GM12873 (cell line): ENCODE measurements around the gene TMOD2.

Experiments used
- TF ChIP-seq, protein P1 (sequence below): IDR thresholded peaks from 2 replicates; pipeline ENCODE4 v1.5.1; 2012; ENCODE audit warnings: low read depth, mild to moderate bottlenecking, moderate library complexity, low read length, control low read depth; ENCODE audit not compliant: insufficient read depth; ENCODE audit errors: missing control alignments

The TMOD2 gene

DNA sequence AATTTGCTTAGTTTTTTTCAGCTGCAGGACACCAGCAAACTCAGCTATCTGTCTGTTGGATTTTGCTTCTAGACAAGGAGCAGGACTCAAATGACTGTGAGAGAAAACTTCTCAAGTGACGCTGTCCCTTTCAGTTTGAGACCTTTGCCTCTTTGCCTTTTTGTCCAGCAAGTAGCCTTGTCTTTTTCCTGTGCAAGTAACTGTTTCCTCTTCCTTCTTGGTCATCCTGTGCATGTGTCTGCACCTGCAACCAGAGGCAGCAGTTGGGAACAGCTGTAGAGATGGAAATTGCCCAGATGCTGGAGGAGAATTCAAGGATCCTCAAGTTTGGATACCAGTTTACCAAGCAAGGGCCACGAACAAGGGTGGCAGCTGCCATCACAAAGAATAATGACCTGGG, 54.7 kb downstream of the TMOD2 start:
- TF ChIP-seq, protein P1, sequence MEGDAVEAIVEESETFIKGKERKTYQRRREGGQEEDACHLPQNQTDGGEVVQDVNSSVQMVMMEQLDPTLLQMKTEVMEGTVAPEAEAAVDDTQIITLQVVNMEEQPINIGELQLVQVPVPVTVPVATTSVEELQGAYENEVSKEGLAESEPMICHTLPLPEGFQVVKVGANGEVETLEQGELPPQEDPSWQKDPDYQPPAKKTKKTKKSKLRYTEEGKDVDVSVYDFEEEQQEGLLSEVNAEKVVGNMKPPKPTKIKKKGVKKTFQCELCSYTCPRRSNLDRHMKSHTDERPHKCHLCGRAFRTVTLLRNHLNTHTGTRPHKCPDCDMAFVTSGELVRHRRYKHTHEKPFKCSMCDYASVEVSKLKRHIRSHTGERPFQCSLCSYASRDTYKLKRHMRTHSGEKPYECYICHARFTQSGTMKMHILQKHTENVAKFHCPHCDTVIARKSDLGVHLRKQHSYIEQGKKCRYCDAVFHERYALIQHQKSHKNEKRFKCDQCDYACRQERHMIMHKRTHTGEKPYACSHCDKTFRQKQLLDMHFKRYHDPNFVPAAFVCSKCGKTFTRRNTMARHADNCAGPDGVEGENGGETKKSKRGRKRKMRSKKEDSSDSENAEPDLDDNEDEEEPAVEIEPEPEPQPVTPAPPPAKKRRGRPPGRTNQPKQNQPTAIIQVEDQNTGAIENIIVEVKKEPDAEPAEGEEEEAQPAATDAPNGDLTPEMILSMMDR = no peak

DNA sequence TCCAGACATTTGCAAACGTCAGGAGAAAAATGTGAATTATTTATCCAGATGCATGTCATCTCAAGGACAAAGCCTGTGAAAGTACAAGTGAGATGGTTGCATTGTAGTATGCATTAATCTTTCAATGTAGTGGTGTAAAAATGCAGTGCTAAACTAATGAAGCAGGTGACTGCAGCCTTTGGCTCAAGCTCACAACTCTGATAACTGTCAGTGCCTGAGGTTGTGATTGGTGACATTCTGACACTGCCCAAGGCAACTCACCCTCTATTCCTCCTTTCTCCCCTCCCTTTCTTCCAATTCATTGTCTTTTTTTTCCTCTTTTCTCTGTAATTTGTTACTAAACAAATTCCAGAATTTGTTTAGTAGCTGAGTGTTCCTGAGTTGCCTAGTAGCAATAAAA, 58.1 kb downstream of the TMOD2 start:
- TF ChIP-seq, protein P1 = no peak

DNA sequence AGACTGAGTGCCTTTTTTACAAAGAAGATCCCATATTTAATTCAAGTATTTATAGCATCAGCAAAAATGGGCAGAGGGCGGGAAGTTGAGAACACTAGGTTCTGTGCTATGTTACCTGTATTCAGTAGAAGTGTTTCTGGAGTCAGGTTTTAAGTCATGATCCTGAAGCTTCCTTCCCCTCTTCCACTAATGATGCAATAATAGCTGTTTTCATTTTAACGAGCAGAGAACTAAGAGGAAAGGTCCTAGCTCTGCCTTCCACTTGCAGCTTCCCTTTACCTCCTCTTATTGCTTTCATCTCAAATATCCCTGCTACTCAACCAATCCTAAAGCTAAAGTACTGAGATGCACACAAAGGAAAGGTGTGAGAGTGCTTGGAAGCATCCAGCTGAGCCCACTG, 61.2 kb downstream of the TMOD2 start:
- TF ChIP-seq, protein P1 = no peak

DNA sequence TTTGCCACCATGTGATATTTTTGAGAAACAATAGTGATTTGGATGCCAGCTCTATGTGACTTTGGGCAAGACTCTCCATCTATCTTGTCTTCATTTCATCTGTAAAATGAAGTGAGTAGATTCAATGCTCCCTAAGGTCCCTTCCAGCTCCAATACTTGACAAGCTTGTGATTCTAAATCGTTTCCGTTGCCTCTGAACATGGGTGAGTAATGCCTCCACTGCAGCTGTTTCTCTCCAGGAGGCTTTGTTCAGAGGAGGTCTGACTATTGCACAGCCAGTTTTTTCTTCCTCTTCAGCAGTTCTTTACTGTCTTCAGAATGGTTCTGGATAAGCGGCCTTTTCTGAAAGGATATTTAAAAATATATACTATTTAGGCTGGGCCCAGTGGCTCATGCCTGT, 63.2 kb downstream of the TMOD2 start:
- TF ChIP-seq, protein P1 = no peak

DNA sequence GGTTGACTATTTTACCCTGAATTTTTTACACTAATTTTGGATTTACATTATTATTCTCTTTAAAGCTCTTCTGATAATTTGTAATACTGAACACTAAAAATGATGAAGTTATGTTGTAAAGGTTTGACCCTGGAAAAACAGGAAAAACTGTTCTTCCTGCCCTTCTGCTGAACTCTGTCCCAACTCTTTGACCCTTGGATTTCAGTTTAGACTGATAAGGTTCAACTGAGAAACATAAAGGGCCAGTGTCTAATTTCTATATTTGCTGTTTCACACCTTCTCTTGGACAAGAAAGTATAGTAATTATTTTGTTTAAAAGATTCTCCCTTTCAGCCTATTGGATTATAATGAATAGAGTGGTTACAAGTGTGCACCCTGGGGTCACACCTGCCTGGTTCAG, 65.2 kb downstream of the TMOD2 start:
- TF ChIP-seq, protein P1 = no peak

DNA sequence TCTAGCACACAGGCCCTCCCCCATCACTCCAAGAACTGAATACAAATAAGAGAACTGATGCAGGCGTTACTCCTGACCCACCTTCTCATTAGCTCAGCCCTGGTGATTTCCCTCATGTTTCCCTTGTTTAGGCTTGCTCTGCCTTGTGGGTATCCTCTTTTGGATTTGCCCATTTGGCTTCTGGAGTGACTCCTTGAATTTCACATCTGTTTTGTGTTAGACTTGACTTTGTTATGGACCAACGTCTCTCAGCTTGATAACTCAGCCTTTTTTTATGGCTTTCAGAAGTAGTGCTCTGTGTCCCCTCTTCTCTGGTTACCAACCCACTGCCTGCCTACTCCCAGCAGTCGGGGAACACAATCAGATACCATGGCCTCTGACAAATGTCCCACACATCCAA, 66.8 kb downstream of the TMOD2 start:
- TF ChIP-seq, protein P1 = no peak

DNA sequence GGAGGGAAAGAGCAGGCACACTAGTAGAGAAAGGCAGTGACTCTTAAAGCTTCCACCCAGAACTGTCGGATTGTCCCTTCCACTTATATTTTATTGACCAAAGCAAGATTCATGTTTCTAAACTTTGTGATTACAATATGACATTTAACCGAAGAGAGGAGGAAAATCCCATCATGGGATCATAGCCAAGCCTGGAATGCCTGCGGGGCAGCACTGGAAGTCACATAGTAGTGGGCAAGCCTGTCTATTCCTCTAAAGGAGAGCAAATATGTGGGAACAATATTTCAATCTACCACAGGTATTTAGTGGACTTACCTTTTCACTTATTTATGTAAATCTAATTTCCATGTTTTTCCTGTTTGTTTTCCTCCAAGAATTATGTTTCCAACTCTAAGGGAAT, 74.3 kb downstream of the TMOD2 start:
- TF ChIP-seq, protein P1 = no peak
